G401 (cell line): ENCODE results near the gene DHFR. TPM values are rescaled to one million over a fixed set of nuclear protein-coding genes. Genes with fewer than 3 reads are reported as not detected.

Source experiments
- DNase-seq: peaks from one replicate; pipeline ENCODE4 v3.0.0-alpha.2; 2015; ENCODE audit warnings: low spot score
- in situ Hi-C: cut with HindIII; loops from 2 replicates; pipeline ENCODE4 v1.10.0; 2016; ENCODE audit warnings: low sequenced_read_pairs, mixed read lengths
- total RNA-seq: library from RNA; depleted of rRNA; stranded (reverse); fragments of >200 nt; shearing (Covaris generic); gene quantifications from 2 replicates; pipeline ENCODE4 v1.2.3, GENCODE V29; 2014

The DHFR gene
- total RNA-seq, 1 experiment from 2014 or later, result 124 TPM

- DNase-seq, result no peak
- in situ Hi-C loops, result no loop called here
Observed at GRCh38 chr5:80659106-80659505, 4.3 kb upstream of the DHFR start.

GRCh38 chr5:80656425-80656824 lies 1.6 kb upstream of the DHFR start:
- in situ Hi-C loops, result no loop called here
- no peak for DNase-seq

- in situ Hi-C loops, result no loop called here
- DNase-seq, result no peak
Observed at GRCh38 chr5:80655231-80655774, 520 bp upstream of the DHFR start.

- no peak for DNase-seq
- in situ Hi-C loops, result no loop called here
Observed at GRCh38 chr5:80654054-80654390, 761 bp downstream of the DHFR start.

- in situ Hi-C loops, result no loop called here
- DNase-seq, result no peak
Observed at GRCh38 chr5:80653502-80653901, 1.3 kb downstream of the DHFR start.

GRCh38 chr5:80646926-80647325 lies 7.9 kb downstream of the DHFR start:
- in situ Hi-C loops, result no loop called here
- no peak for DNase-seq

GRCh38 chr5:80644900-80645299 lies 9.9 kb downstream of the DHFR start:
- DNase-seq, result no peak
- in situ Hi-C loops, result no loop called here

GRCh38 chr5:80641353-80641752 lies 13.4 kb downstream of the DHFR start:
- DNase-seq, result no peak
- in situ Hi-C loops, result no loop called here

GRCh38 chr5:80634193-80634592 lies 20.6 kb downstream of the DHFR start:
- no peak for DNase-seq
- in situ Hi-C loops, result no loop called here

GRCh38 chr5:80632700-80633099 lies 22.1 kb downstream of the DHFR start:
- DNase-seq, result no peak
- in situ Hi-C loops, result no loop called here

GRCh38 chr5:80631278-80632259 lies 23.2 kb downstream of the DHFR start:
- in situ Hi-C loops, result no loop called here

GRCh38 chr5:80629281-80629680 lies 25.5 kb downstream of the DHFR start:
- DNase-seq, result no peak
- in situ Hi-C loops, result no loop called here

More at GRCh38 chr5:80631278-80632259, 23.2 kb downstream of the DHFR start:
- no peak for DNase-seq

GRCh38 chr5:80625230-80625629 lies 29.6 kb downstream of the DHFR start:
- in situ Hi-C loops, result no loop called here

GRCh38 chr5:80623999-80624398 lies 30.8 kb downstream of the DHFR start:
- no peak for DNase-seq
- in situ Hi-C loops, result no loop called here

More at GRCh38 chr5:80625230-80625629, 29.6 kb downstream of the DHFR start:
- DNase-seq, result no peak

- in situ Hi-C loops, result no loop called here
- DNase-seq, result no peak
Observed at GRCh38 chr5:80622756-80623155, 32.0 kb downstream of the DHFR start.

- in situ Hi-C loops, result no loop called here
- no peak for DNase-seq
Observed at GRCh38 chr5:80620211-80620610, 34.6 kb downstream of the DHFR start.

GRCh38 chr5:80619086-80619485 lies 35.7 kb downstream of the DHFR start:
- DNase-seq, result no peak
- in situ Hi-C loops, result no loop called here

GRCh38 chr5:80618438-80618837 lies 36.3 kb downstream of the DHFR start:
- in situ Hi-C loops, result no loop called here
- DNase-seq, result no peak

GRCh38 chr5:80615266-80615914 lies 39.4 kb downstream of the DHFR start:
- in situ Hi-C loops, result no loop called here
- no peak for DNase-seq

GRCh38 chr5:80609692-80610091 lies 45.1 kb downstream of the DHFR start:
- in situ Hi-C loops, result no loop called here
- DNase-seq, result no peak
